Prostate gland (tissue), 2 donors: ENCODE data around the gene BTLA. TPM values are rescaled to one million over a fixed set of nuclear protein-coding genes. Genes with fewer than 3 reads are reported as not detected.
"Not testable (repeated sequence)": the region's sequence is repeated elsewhere in the genome, so short reads cannot be mapped to it uniquely, and the experiment has no call there.

Experiments used
- DNase-seq: peaks from one replicate; pipeline ENCODE4 v3.0.0-alpha.2; 2019; ENCODE audit warnings: low spot score
- H3K27ac ChIP-seq, 2 donors: fragments of 200-600 bp; sonication (generic); 2 replicates each; pipeline ENCODE4 v1.5.1; 2017 to 2019
- H3K27me3 ChIP-seq: fragments of 200-600 bp; sonication (generic); replicated peaks from 2 replicates; pipeline ENCODE4 v1.5.1; 2019; ENCODE audit not compliant: insufficient read depth
- H3K36me3 ChIP-seq, 2 donors: fragments of 200-600 bp; sonication (generic); 1 replicate in 1 of 2; 2 replicates in 1 of 2; pipeline versions ENCODE4 v1.5.1 to v1.8.1; 2017 to 2019
- H3K4me1 ChIP-seq: fragments of 200-600 bp; sonication (generic); replicated peaks from 2 replicates; pipeline ENCODE4 v1.5.1; 2019
- H3K4me3 ChIP-seq, 2 donors: fragments of 200-600 bp; sonication (generic); 2 replicates each; pipeline ENCODE4 v1.5.1; 2017 to 2019
- H3K9me3 ChIP-seq: fragments of 200-600 bp; sonication (generic); 2 replicates; pipeline ENCODE4 v1.5.1; 2017
- POLR2A ChIP-seq: fragments of 450-650 bp; IDR thresholded peaks from one replicate; pipeline ENCODE4 v1.6.1; 2016; ENCODE audit warnings: antibody characterized with exemption, mild to moderate bottlenecking
- POLR2AphosphoS5 ChIP-seq: sonication (generic); formaldehyde crosslinking; IDR thresholded peaks from one replicate; pipeline ENCODE4 v1.6.1; 2017; ENCODE audit warnings: antibody characterized with exemption
- WGBS: methylation state at CpG from one replicate; pipeline ENCODE4 v1.1.5; 2018; 5-methylcytosine and 5-hydroxymethylcytosine counted together
- intact Hi-C: fragments of 100-400 bp; cut with DNase I; formaldehyde crosslinking; loops from one replicate; pipeline ENCODE4 v1.14.2; 2022
- total RNA-seq, 2 donors: library from RNA; depleted of rRNA; stranded (reverse); fragments of >200 nt; gene quantifications; one replicate each; pipeline ENCODE4 v1.1.0, GENCODE V29; 2016
- TF ChIP-seq, protein P1 (sequence below), 4 experiments: fragments of 200-600 bp in 2 of 4; fragments of 450-650 bp in 2 of 4; sonication (generic) in 2 of 4; IDR thresholded peaks; 1 replicate in 3 of 4; 2 replicates in 1 of 4; pipeline ENCODE4 v1.5.1; 2016 to 2019; ENCODE audit warnings: antibody characterized with exemption in 4 of 4, mild to moderate bottlenecking in 2 of 4, moderate library complexity in 2 of 4

BTLA gene
- total RNA-seq, 2 donors from 2014 or later = 2.6 TPM; not detected in 1

DNA sequence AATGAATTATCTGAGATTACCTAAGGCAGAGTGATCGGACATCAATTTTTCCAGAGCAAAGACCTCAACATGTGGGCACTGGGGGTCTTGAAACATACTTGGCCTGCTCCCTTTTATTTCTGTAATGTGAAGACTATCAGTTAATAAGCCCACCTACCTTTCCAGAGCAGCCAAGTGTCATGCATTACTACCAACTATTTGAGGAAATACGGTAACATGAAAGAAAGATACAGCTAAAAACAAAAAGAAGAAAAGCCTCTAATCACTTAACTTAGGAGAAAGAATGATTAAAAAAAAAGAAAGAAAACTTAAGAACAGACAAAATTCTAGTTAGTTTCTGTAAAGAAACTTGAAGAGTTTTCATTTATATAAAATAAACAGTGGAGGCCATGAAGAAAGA is 73.9 kb downstream of the BTLA start:
- no peak overlapping the region for H3K27ac ChIP-seq
- TF ChIP-seq, protein P1, sequence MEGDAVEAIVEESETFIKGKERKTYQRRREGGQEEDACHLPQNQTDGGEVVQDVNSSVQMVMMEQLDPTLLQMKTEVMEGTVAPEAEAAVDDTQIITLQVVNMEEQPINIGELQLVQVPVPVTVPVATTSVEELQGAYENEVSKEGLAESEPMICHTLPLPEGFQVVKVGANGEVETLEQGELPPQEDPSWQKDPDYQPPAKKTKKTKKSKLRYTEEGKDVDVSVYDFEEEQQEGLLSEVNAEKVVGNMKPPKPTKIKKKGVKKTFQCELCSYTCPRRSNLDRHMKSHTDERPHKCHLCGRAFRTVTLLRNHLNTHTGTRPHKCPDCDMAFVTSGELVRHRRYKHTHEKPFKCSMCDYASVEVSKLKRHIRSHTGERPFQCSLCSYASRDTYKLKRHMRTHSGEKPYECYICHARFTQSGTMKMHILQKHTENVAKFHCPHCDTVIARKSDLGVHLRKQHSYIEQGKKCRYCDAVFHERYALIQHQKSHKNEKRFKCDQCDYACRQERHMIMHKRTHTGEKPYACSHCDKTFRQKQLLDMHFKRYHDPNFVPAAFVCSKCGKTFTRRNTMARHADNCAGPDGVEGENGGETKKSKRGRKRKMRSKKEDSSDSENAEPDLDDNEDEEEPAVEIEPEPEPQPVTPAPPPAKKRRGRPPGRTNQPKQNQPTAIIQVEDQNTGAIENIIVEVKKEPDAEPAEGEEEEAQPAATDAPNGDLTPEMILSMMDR (IDR thresholded peaks at IDR 0.05) = no peak
- no peak for TF ChIP-seq POLR2AphosphoS5
- TF ChIP-seq POLR2A = no peak
- WGBS = 98% methylated on average over 2 of the region's 2 CpGs
- DNase-seq = no peak
- H3K36me3 ChIP-seq = no peaks in the 10 kb centered on the region
- no peak overlapping the region for H3K4me3 ChIP-seq
- no peaks in the 10 kb centered on the region for H3K4me1 ChIP-seq
- intact Hi-C loops = no loop called here
- no peaks in the 10 kb centered on the region for H3K27me3 ChIP-seq
- no peaks in the 10 kb centered on the region for H3K9me3 ChIP-seq

DNA sequence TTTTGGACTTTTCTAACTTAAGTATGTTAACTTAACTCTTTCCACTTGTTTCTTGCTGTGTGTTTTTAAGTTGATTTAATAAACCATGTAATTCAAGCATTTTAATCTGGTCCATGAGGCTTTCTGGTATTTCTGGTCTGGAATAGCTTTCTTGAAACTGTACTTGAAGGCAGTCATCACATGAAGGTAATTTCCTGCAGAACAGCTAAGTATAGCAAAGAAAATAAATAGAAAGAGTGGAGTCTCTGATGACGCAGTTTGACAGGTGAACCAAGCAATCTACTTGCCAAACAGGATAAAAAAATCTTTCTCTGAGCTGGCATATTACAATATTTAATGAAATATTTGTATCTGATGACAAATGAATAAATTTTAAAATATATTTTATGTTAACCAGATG is 74.9 kb downstream of the BTLA start:
- H3K36me3 ChIP-seq = no peaks in the 10 kb centered on the region
- TF ChIP-seq, protein P1 (IDR thresholded peaks at IDR 0.05) = no peak
- TF ChIP-seq POLR2A (no peak), POLR2AphosphoS5 (no peak)
- H3K9me3 ChIP-seq = no peaks in the 10 kb centered on the region
- no peaks in the 10 kb centered on the region for H3K27me3 ChIP-seq
- no peak for DNase-seq
- WGBS = 81% methylated on average over 1 of the region's 1 CpG
- intact Hi-C loops = no loop called here
- no peaks in the 10 kb centered on the region for H3K4me1 ChIP-seq
- H3K27ac ChIP-seq = no peak overlapping the region
- no peak overlapping the region for H3K4me3 ChIP-seq

DNA sequence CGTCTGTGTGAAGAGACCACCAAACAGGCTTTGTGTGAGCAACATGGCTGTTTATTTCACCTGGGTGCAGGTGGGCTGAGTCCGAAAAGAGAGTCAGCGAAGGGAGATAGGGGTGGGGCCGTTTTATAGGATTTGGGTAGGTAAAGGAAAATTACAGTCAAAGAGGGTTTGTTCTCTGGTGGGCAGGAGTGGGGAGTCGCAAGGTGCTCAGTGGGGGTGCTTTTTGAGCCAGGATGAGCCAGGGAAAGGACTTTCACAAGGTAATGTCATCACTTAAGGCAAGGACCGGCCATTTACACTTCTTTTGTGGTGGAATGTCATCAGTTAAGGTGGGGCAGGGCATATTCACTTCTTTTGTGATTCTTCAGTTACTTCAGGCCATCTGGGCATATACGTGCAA is 76.4 kb downstream of the BTLA start:
- H3K27me3 ChIP-seq, DNase-seq, H3K9me3 ChIP-seq, H3K4me1 ChIP-seq, intact Hi-C loops, H3K27ac ChIP-seq, H3K4me3 ChIP-seq, H3K36me3 ChIP-seq: not testable (repeated sequence)
- WGBS = 87% methylated on average over 7 of the region's 7 CpGs

DNA sequence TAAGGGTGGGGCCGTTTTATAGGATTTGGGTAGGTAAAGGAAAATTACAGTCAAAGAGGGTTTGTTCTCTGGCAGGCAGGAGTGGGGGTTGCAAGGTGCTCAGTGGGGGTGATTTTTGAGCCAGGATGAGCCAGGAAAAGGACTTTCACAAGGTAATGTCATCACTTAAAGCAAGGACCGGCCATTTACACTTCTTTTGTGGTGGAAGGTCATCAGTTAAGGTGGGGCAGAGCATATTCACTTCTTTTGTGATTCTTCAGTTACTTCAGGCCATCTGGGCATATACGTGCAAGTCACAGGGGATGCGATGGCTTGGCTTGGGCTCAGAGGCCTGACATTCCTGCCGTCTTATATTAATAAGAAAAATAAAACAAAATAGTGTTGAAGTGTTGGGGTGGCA is 80.7 kb downstream of the BTLA start:
- H3K36me3 ChIP-seq, H3K4me1 ChIP-seq, H3K9me3 ChIP-seq, H3K4me3 ChIP-seq, H3K27ac ChIP-seq, H3K27me3 ChIP-seq, DNase-seq, intact Hi-C loops: not testable (repeated sequence)
- 74% methylated on average over 5 of the region's 5 CpGs for WGBS

DNA sequence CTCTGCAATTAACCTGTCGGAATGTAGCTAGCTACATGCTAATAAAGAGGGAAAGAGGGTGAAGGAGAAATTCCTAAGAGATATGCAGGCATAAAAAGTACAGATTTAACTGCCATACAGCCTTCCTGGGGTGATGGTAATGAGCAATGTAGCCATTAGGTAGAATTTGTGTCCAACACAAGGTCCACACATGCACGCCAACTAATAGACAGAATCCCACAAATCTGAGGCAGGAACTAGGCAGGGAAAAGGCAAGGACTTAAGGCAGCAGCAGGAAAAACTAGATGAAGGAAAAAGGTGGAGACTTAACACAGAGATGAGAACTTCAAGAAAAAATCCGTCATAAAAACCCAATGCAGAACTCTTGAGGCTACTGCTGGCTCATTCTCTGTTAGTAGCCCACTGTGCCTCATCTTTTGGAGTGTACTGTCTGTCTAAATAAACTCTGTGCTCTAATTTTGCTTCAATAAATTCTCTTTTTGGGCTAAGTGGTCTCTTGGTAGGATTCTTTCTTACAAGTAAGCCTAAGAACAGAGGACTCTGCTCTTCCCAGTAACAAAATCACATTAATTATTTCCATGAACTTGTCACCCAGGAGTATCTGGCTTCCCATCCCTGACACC is 81.5 kb downstream of the BTLA start:
- Histone ChIP-seq H3K4me3 (no peak overlapping the region), H3K27ac (no peak overlapping the region), H3K4me1 (no peaks in the 10 kb centered on the region), H3K27me3 (no peaks in the 10 kb centered on the region), H3K9me3 (no peaks in the 10 kb centered on the region), H3K36me3 (no peaks in the 10 kb centered on the region)
- 91% methylated on average over 3 of the region's 3 CpGs for WGBS
- intact Hi-C loops = no loop called here
- DNase-seq = no peak
- no peak for TF ChIP-seq POLR2AphosphoS5
- no peak for TF ChIP-seq POLR2A
- TF ChIP-seq, protein P1 (IDR thresholded peaks at IDR 0.05) = no peak

DNA sequence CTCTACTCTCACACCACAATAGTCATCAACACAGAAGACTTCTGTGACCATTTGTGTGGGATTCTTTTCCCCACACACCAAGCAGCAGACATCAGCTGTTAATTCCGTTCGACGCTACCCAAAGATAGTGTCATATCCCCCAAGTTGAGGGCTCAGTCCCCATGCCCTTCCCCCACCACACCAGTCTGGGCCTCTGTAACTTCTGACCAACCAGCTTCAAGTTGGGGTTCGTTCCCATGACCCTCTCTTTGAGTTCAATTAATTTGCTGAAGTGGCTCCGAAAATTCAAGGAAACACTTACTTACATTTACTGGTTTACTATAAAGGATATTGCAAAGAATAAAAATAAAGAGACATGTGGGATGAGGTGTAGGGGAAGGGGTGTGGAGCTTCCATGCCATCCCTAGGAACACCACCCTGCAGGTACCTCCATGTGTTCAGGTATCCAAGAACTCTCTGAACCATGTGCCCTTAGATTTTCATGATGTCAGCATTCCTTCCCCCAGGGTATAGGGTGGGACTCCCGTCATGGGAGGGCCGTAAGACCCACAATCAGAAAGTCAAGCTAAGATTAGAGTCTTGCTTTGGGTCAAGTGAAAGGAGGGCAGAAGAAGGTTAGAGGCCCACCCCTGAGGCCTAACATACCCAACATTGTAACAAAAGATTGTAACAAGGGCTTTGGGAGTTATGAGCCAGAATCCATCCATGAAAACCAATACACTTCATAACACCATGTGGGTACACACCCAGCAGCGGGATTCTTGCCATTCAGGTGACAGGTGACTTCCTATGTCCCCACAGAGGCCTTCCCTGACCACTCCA is 82.7 kb downstream of the BTLA start:
- Histone ChIP-seq H3K4me3 (no peak overlapping the region), H3K9me3 (no peaks in the 10 kb centered on the region), H3K36me3 (no peaks in the 10 kb centered on the region), H3K27me3 (no peaks in the 10 kb centered on the region), H3K4me1 (no peaks in the 10 kb centered on the region), H3K27ac (no peak overlapping the region)
- no peak for TF ChIP-seq POLR2A
- intact Hi-C loops = no loop called here
- DNase-seq = no peak
- 96% methylated on average over 8 of the region's 8 CpGs for WGBS
